Endothelial cell of umbilical vein (primary cell): Measurements from ENCODE around the gene CRAT. TPM values are rescaled to one million over a fixed set of nuclear protein-coding genes. Genes with fewer than 3 reads are reported as not detected.

ENCODE experiments used
- BruUV-seq: library from RNA; stranded (reverse); fragments of 400-500 nt; replicated peaks from 2 replicates; lab custom pipeline; 2021; lab: Mats Ljungman, UMichigan
- CTCF ChIA-PET: fragments of 300-600, 350-600 bp; sonication (Branson Sonifier 250); formaldehyde crosslinking; loops from one replicate; lab custom pipeline; 2021; ENCODE audit warnings: antibody characterized with exemption, inconsistent platforms; lab: Charles Lee
- POLR2A ChIA-PET: fragments of 300-600, 350-600 bp; sonication (Branson Sonifier 250); formaldehyde crosslinking; loops from one replicate; lab custom pipeline; 2021; ENCODE audit warnings: antibody characterized with exemption, inconsistent platforms; lab: Charles Lee
- DNase-seq: peaks from one replicate; pipeline ENCODE4 v3.0.0-alpha.2; 2011; ENCODE audit warnings: low read depth, low spot score
- FAIRE-seq: peaks from 2 replicates; lab custom pipeline; 2011; peaks lifted over from hg19 to GRCh38; lab: Jason Lieb, UNC
- H2AFZ ChIP-seq: 2 replicates; pipeline ENCODE4 v1.6.0; 2012; ENCODE audit warnings: low read depth, low read length, control low read depth, inconsistent platforms
- H3K27ac ChIP-seq: 2 replicates; pipeline ENCODE4 v1.5.1; 2011; ENCODE audit warnings: low read depth, mild to moderate bottlenecking, control low read depth, low read length, moderate library complexity; ENCODE audit not compliant: insufficient read depth
- H3K27me3 ChIP-seq, 2 experiments: 2 replicates each; pipeline versions ENCODE4 v1.6.0 to v1.6.1; 2011; ENCODE audit warnings: low read length in 2 of 2, mixed read lengths in 1 of 2; ENCODE audit not compliant: control insufficient read depth in 2 of 2, insufficient read depth in 2 of 2
- H3K36me3 ChIP-seq, 2 experiments: 2 replicates in 1 of 2; 3 replicates in 1 of 2; pipeline ENCODE4 v1.5.1; 2011; ENCODE audit warnings: low read length in 2 of 2, mild to moderate bottlenecking in 1 of 2, moderate library complexity in 1 of 2; ENCODE audit not compliant: control insufficient read depth in 2 of 2, insufficient read depth in 2 of 2; ENCODE audit errors: extremely low read depth in 1 of 2
- H3K4me1 ChIP-seq: 3 replicates; pipeline ENCODE4 v1.5.1; 2011; ENCODE audit warnings: mild to moderate bottlenecking, low read length; ENCODE audit not compliant: control insufficient read depth, insufficient read depth; ENCODE audit errors: extremely low read depth
- H3K4me2 ChIP-seq: 2 replicates; pipeline ENCODE4 v1.6.1; 2011; ENCODE audit warnings: low read length, control low read depth, mixed read lengths; ENCODE audit not compliant: insufficient read depth
- H3K4me3 ChIP-seq, 3 experiments: fragments of 200-600 bp in 1 of 3; sonication (generic), shearing (Covaris generic) in 1 of 3; replicated peaks in 1 of 3; 2 replicates each; pipeline ENCODE4 v1.5.1; 2011 to 2016; ENCODE audit warnings: control low read depth in 3 of 3, low read length in 3 of 3, mild to moderate bottlenecking in 2 of 3, inconsistent platforms in 1 of 3, low read depth in 1 of 3, moderate library complexity in 1 of 3; ENCODE audit not compliant: insufficient read depth in 1 of 3
- H3K79me2 ChIP-seq: 2 replicates; pipeline ENCODE4 v1.6.0; 2012; ENCODE audit warnings: low read length, inconsistent platforms; ENCODE audit not compliant: control insufficient read depth, insufficient read depth
- H3K9ac ChIP-seq: replicated peaks from 2 replicates; pipeline ENCODE3; 2011; ENCODE audit warnings: low read length, control low read depth; ENCODE audit not compliant: insufficient read depth; ENCODE audit errors: extremely low read depth
- H3K9me1 ChIP-seq: replicated peaks from 3 replicates; pipeline ENCODE4 v1.6.0; 2011; ENCODE audit warnings: mild to moderate bottlenecking, low read length; ENCODE audit not compliant: control insufficient read depth, insufficient read depth; ENCODE audit errors: extremely low read depth
- H3K9me3 ChIP-seq: replicated peaks from 2 replicates; pipeline ENCODE4 v1.5.1; 2012; ENCODE audit warnings: low read length, inconsistent platforms; ENCODE audit not compliant: control insufficient read depth, insufficient read depth
- H4K20me1 ChIP-seq: replicated peaks from 2 replicates; pipeline ENCODE3; 2011; ENCODE audit warnings: mild to moderate bottlenecking, low read length; ENCODE audit not compliant: control insufficient read depth, insufficient read depth; ENCODE audit errors: extremely low read depth
- EZH2 ChIP-seq: IDR thresholded peaks from 2 replicates; pipeline ENCODE4 v1.6.1; 2012; ENCODE audit warnings: borderline replicate concordance, low read depth, mild to moderate bottlenecking, moderate library complexity, low read length, inconsistent platforms; ENCODE audit not compliant: severe bottlenecking
- FOS ChIP-seq: IDR thresholded peaks from 2 replicates; pipeline ENCODE4 v1.6.1; 2011; ENCODE audit warnings: mild to moderate bottlenecking, low read length, moderate library complexity, borderline replicate concordance; ENCODE audit not compliant: insufficient read depth
- GATA2 ChIP-seq: IDR thresholded peaks from 2 replicates; pipeline ENCODE4 v1.7.0; 2011; ENCODE audit warnings: low read depth, mild to moderate bottlenecking, moderate library complexity, mixed read lengths, low read length; ENCODE audit not compliant: insufficient read length, insufficient read depth
- JUN ChIP-seq: IDR thresholded peaks from 2 replicates; pipeline ENCODE4 v1.6.1; 2011; ENCODE audit warnings: borderline replicate concordance, low read depth; ENCODE audit not compliant: insufficient read length, insufficient read depth
- MYC ChIP-seq: IDR thresholded peaks from one replicate; pipeline ENCODE4 v1.6.1; 2011; ENCODE audit warnings: mild to moderate bottlenecking, low read depth, low read length
- POLR2A ChIP-seq: IDR thresholded peaks from 2 replicates; pipeline ENCODE4 v1.6.1; 2012; ENCODE audit warnings: low read depth, mild to moderate bottlenecking, control low read depth, low read length
- POLR2AphosphoS5 ChIP-seq: IDR thresholded peaks from 2 replicates; pipeline ENCODE4 v1.6.1; 2012; ENCODE audit warnings: low read depth, mild to moderate bottlenecking, control low read depth, low read length, moderate library complexity; ENCODE audit not compliant: insufficient read depth
- dilution Hi-C: fragments of 300-500 bp; cut with MboI; formaldehyde crosslinking; loops from one replicate; pipeline ENCODE4 v1.15.0; 2019; ENCODE audit warnings: low sequenced_read_pairs; ENCODE audit not compliant: extremely low pct_ligation_motif_present
- intact Hi-C: fragments of 100-400 bp; cut with micrococcal nuclease; formaldehyde crosslinking; loops from one replicate; pipeline ENCODE4 v1.10.0; 2022
- polyA plus RNA-seq, 4 experiments: library from polyadenylated mRNA; depleted of rRNA in 3 of 4; stranded (reverse) in 3 of 4; unstranded in 1 of 4; fragments of >200 nt; gene quantifications; 2 replicates each; pipeline versions ENCODE4 v1.2.1 to v1.2.3, GENCODE V29; 2011 to 2012; ENCODE audit warnings: missing spikeins in 1 of 4
- total RNA-seq: library from RNA; stranded (reverse); gene quantifications from 2 replicates; pipeline ENCODE4 v1.2.3, GENCODE V29; 2021
- TF ChIP-seq, protein P1 (sequence below): IDR thresholded peaks from 2 replicates; pipeline ENCODE4 v1.6.1; 2011; ENCODE audit not compliant: insufficient read depth, insufficient read length
- TF ChIP-seq, protein P2 (sequence below), 2 donors: IDR thresholded peaks; 1 replicate in 1 of 2; 2 replicates in 1 of 2; pipeline ENCODE4 v1.5.1; 2011; ENCODE audit warnings: low read length in 2 of 2, mild to moderate bottlenecking in 2 of 2, moderate library complexity in 2 of 2, control low read depth in 1 of 2, inconsistent platforms in 1 of 2, low read depth in 1 of 2; ENCODE audit not compliant: insufficient read depth in 1 of 2; ENCODE audit errors: extremely low read depth in 1 of 2

Gene CRAT
- total and polyA plus RNA-seq, 2 donors (not counting 3 experiments of a cell fraction or from before 2014, with no cell fraction given), result 34.2 to 55.3 TPM

DNA sequence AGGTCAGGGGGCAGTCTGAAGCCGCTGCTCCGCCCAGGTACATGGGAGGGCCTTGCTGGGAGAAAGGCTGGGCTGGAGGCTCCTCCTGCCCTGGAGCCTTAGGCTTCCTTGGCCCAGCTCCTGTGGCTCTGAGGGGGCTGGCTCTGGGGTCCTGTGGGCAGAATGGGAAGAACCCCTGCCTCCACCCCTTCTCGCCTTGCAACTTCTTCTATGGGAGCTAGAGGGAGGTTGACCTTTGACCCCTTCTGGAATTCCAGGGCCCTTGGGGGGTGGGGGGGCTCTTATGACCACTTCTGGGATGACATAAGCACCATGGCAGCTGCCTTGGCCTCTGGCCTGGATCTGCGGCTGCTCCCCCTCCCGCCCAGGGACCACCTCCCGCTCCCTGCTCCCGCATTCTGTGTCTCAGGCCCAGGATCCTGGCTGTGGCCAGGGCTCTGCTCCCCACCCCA is 35.3 kb upstream of the CRAT start:
- Histone ChIP-seq H3K27me3 (no peaks in the 10 kb centered on the region), H3K79me2 (peaks cover 4% of the 10 kb centered on the region), H3K4me1 (peaks cover 35% of the 10 kb centered on the region), H3K9me3 (no peaks in the 10 kb centered on the region), H4K20me1 (no peaks in the 10 kb centered on the region), H3K36me3 (no peaks in the 10 kb centered on the region), H3K4me2 (no peak overlapping the region), H3K4me3 (no peak overlapping the region), H3K9me1 (no peaks in the 10 kb centered on the region), H3K9ac (no peak overlapping the region), H2AFZ (no peak overlapping the region), H3K27ac (peak overlapping the region; percentile 10)
- peak; percentile 10 for DNase-seq
- ChIA-PET POLR2A (interaction anchor here (0.9 kb wide), 1 partner anchor 20 kb away, joined by 5 read pairs; no protein-coding TSS in a partner anchor), CTCF (interaction anchor here (0.6 to 9.5 kb wide), 6 partner anchors 14 to 376 kb away, joined by 3 to 287 read pairs (median 6); partner anchors contain the start of gene IER5L)
- no TSS peak for BruUV-seq
- TF ChIP-seq, protein P1, sequence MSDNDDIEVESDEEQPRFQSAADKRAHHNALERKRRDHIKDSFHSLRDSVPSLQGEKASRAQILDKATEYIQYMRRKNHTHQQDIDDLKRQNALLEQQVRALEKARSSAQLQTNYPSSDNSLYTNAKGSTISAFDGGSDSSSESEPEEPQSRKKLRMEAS, result no peak
- TF ChIP-seq POLR2AphosphoS5 (peak; percentile 54), EZH2 (no peak), FOS (no peak), MYC (no peak)
- intact Hi-C loops, result no loop called here
- no peak for FAIRE-seq
- dilution Hi-C loops, result no loop called here

DNA sequence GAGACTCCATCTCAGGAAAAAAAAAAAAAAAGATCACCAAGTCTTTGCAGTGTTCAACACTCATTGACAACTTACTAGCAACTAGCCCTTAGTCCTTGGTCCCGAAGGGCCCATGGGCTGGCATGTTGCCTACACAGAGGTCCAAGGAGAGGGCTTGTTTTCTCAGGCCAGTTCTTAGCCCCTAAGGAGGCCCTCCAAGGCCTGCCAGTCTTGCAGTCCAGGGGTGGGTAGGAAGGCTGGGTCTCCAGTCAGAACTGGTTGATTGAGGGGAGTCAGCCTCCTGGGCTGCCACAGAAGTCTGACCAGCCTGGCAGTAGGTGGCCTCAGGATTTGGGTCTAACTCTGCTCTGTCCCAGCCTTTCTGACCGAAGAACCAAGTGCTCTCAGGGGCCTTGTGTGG is 34.7 kb upstream of the CRAT start:
- no TSS peak for BruUV-seq
- peaks cover 4% of the 10 kb centered on the region for H3K79me2 ChIP-seq
- peak overlapping the region; percentile 10 for H3K27ac ChIP-seq
- H3K9me3 ChIP-seq, result no peaks in the 10 kb centered on the region
- ChIA-PET POLR2A (no interaction called here), CTCF (interaction anchor here (1.2 to 9.5 kb wide), 3 partner anchors 14 to 37 kb away, joined by 3 to 287 read pairs (median 6); partner anchors contain the start of gene IER5L)
- H3K27me3 ChIP-seq, result no peaks in the 10 kb centered on the region
- intact Hi-C loops (no loop called here), dilution Hi-C loops (no loop called here)
- no peak overlapping the region for H3K4me3 ChIP-seq
- H2AFZ ChIP-seq, result no peak overlapping the region
- no peak for TF ChIP-seq GATA2
- TF ChIP-seq POLR2AphosphoS5, result no peak
- TF ChIP-seq POLR2A, result no peak
- TF ChIP-seq MYC, result no peak
- TF ChIP-seq, protein P2, sequence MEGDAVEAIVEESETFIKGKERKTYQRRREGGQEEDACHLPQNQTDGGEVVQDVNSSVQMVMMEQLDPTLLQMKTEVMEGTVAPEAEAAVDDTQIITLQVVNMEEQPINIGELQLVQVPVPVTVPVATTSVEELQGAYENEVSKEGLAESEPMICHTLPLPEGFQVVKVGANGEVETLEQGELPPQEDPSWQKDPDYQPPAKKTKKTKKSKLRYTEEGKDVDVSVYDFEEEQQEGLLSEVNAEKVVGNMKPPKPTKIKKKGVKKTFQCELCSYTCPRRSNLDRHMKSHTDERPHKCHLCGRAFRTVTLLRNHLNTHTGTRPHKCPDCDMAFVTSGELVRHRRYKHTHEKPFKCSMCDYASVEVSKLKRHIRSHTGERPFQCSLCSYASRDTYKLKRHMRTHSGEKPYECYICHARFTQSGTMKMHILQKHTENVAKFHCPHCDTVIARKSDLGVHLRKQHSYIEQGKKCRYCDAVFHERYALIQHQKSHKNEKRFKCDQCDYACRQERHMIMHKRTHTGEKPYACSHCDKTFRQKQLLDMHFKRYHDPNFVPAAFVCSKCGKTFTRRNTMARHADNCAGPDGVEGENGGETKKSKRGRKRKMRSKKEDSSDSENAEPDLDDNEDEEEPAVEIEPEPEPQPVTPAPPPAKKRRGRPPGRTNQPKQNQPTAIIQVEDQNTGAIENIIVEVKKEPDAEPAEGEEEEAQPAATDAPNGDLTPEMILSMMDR (IDR thresholded peaks at IDR 0.05; ENCODE audit: extremely low read depth in 1 of 2, insufficient read depth in 1 of 2, low read depth in 1 of 2, low read length in 2 of 2), result no peak
- TF ChIP-seq JUN, result no peak
- no peak for TF ChIP-seq FOS
- TF ChIP-seq EZH2, result no peak
- TF ChIP-seq, protein P1, result no peak
- no peak overlapping the region for H3K9ac ChIP-seq
- no peaks in the 10 kb centered on the region for H4K20me1 ChIP-seq
- no peaks in the 10 kb centered on the region for H3K36me3 ChIP-seq
- H3K4me1 ChIP-seq, result peaks cover 39% of the 10 kb centered on the region
- H3K9me1 ChIP-seq, result no peaks in the 10 kb centered on the region
- no peak overlapping the region for H3K4me2 ChIP-seq
- FAIRE-seq (no peak), DNase-seq (no peak)
